NT2/D1 (cell line): ENCODE measurements around the gene HSDL2.
A peak's percentile ranks its signal among the peaks of the same experiment; 100 is the strongest.

Source experiments
- DNase-seq: peaks from one replicate; pipeline ENCODE4 v3.0.0-alpha.2; 2011; ENCODE audit warnings: low read depth, low spot score
- H3K27me3 ChIP-seq: 2 replicates; pipeline ENCODE4 v1.6.0; 2011; ENCODE audit warnings: mild to moderate bottlenecking; ENCODE audit not compliant: insufficient read length, insufficient read depth
- H3K36me3 ChIP-seq: 2 replicates; pipeline ENCODE4 v1.6.1; 2011; ENCODE audit warnings: mild to moderate bottlenecking, low read length, mixed read lengths; ENCODE audit not compliant: insufficient read depth, insufficient read length
- H3K4me1 ChIP-seq: 2 replicates; pipeline ENCODE4 v1.5.1; 2011; ENCODE audit not compliant: insufficient read depth, insufficient read length
- H3K4me3 ChIP-seq: 2 replicates; pipeline ENCODE4 v1.5.1; 2011; ENCODE audit warnings: low read depth; ENCODE audit not compliant: insufficient read length
- H3K9ac ChIP-seq: 2 replicates; pipeline ENCODE4 v1.6.0; 2011; ENCODE audit warnings: low read depth; ENCODE audit not compliant: insufficient read length
- H3K9me3 ChIP-seq: 2 replicates; pipeline ENCODE4 v1.5.1; 2011; ENCODE audit warnings: mild to moderate bottlenecking, low read length; ENCODE audit not compliant: insufficient read depth
- SUZ12 ChIP-seq: IDR thresholded peaks from 2 replicates; pipeline ENCODE4 v1.6.1; 2011; ENCODE audit not compliant: insufficient read length, insufficient read depth; ENCODE audit errors: extremely low read depth
- YY1 ChIP-seq: IDR thresholded peaks from 2 replicates; pipeline ENCODE4 v1.6.1; 2011; ENCODE audit not compliant: insufficient read length, insufficient read depth
- ZNF274 ChIP-seq: IDR thresholded peaks from 2 replicates; pipeline ENCODE4 v1.6.1; 2011; ENCODE audit warnings: mild to moderate bottlenecking, low read depth, low read length

Gene HSDL2

GRCh38 chr9:112380102-112380824 is at the start of gene HSDL2:
TSS of gene HSDL2 (plus strand) at chr9:112380108. CDS start at chr9:112380164, 56 bp downstream.
- peak within 1 kb of the TSS; percentile 87 for H3K4me3 ChIP-seq
- no peaks in the 10 kb centered on the region for H3K27me3 ChIP-seq
- H3K36me3 ChIP-seq: peaks cover 5% of the 10 kb centered on the region
- no peak for DNase-seq
- no peaks in the 10 kb centered on the region for H3K9me3 ChIP-seq
- peak within 1 kb of the TSS; percentile 97 for H3K9ac ChIP-seq
- TF ChIP-seq ZNF274 (no peak), YY1 (no peak), SUZ12 (no peak)
- no peaks in the 10 kb centered on the region for H3K4me1 ChIP-seq

GRCh38 chr9:112331674-112331952 is 48.3 kb upstream of the HSDL2 start:
- DNase-seq: no peak
- Histone ChIP-seq H3K27me3 (no peaks in the 10 kb centered on the region), H3K9me3 (no peaks in the 10 kb centered on the region), H3K4me3 (peak overlapping the region; percentile 1), H3K36me3 (no peaks in the 10 kb centered on the region), H3K4me1 (no peaks in the 10 kb centered on the region), H3K9ac (no peak overlapping the region)
- TF ChIP-seq SUZ12: no peak
- no peak for TF ChIP-seq ZNF274
- no peak for TF ChIP-seq YY1

- no peak for TF ChIP-seq SUZ12
- TF ChIP-seq YY1: no peak
- no peak for TF ChIP-seq ZNF274
- Histone ChIP-seq H3K4me1 (no peaks in the 10 kb centered on the region), H3K9ac (peak overlapping the region; percentile 97), H3K36me3 (no peaks in the 10 kb centered on the region), H3K27me3 (no peaks in the 10 kb centered on the region), H3K9me3 (no peaks in the 10 kb centered on the region), H3K4me3 (peak overlapping the region; percentile 84)
- no peak for DNase-seq
These were observed 47.7 kb upstream of the HSDL2 start for GRCh38 chr9:112332214-112332613.

GRCh38 chr9:112332674-112332976 is 47.3 kb upstream of the HSDL2 start:
- Histone ChIP-seq H3K36me3 (no peaks in the 10 kb centered on the region), H3K9ac (peak overlapping the region; percentile 97), H3K9me3 (no peaks in the 10 kb centered on the region), H3K27me3 (no peaks in the 10 kb centered on the region), H3K4me3 (peak overlapping the region; percentile 84), H3K4me1 (no peaks in the 10 kb centered on the region)
- TF ChIP-seq YY1: no peak
- no peak for TF ChIP-seq SUZ12
- TF ChIP-seq ZNF274: no peak
- DNase-seq: no peak

GRCh38 chr9:112332977-112333638 is 46.8 kb upstream of the HSDL2 start, which contains the start of gene PTBP3:
TSS of gene PTBP3 (minus strand) at chr9:112333619. CDS start at chr9:112297865, 35,754 bp downstream.
- H3K4me3 ChIP-seq: peak within 1 kb of the TSS; percentile 84
- no peak for DNase-seq
- no peaks in the 10 kb centered on the region for H3K9me3 ChIP-seq
- no peaks in the 10 kb centered on the region for H3K4me1 ChIP-seq
- peak within 1 kb of the TSS; percentile 97 for H3K9ac ChIP-seq
- H3K27me3 ChIP-seq: no peaks in the 10 kb centered on the region
- no peaks in the 10 kb centered on the region for H3K36me3 ChIP-seq
- TF ChIP-seq YY1 (no peak), SUZ12 (no peak), ZNF274 (no peak)

- Histone ChIP-seq H3K4me3 (peak overlapping the region; percentile 84), H3K27me3 (no peaks in the 10 kb centered on the region), H3K36me3 (no peaks in the 10 kb centered on the region), H3K4me1 (no peaks in the 10 kb centered on the region), H3K9ac (peak overlapping the region; percentile 85), H3K9me3 (no peaks in the 10 kb centered on the region)
- peak; percentile 94 for DNase-seq
- TF ChIP-seq SUZ12 (no peak), ZNF274 (no peak), YY1 (no peak)
These were observed 46.1 kb upstream of the HSDL2 start for GRCh38 chr9:112333639-112334431.

- Histone ChIP-seq H3K4me1 (no peaks in the 10 kb centered on the region), H3K9ac (peak overlapping the region; percentile 85), H3K9me3 (no peaks in the 10 kb centered on the region), H3K36me3 (no peaks in the 10 kb centered on the region), H3K27me3 (no peaks in the 10 kb centered on the region), H3K4me3 (peak overlapping the region; percentile 43)
- no peak for DNase-seq
- TF ChIP-seq ZNF274 (no peak), YY1 (no peak), SUZ12 (no peak)
These were observed 45.5 kb upstream of the HSDL2 start for GRCh38 chr9:112334432-112334841.
